Osteocyte (in vitro differentiated cells): Measurements from ENCODE around the gene CFB. TPM values are rescaled to one million over a fixed set of nuclear protein-coding genes. Genes with fewer than 3 reads are reported as not detected.

Experiments
- DNase-seq: peaks from one replicate; pipeline ENCODE4 v3.0.0; 2021; ENCODE audit warnings: mixed read lengths; ENCODE audit not compliant: unreplicated experiment; ENCODE audit errors: extremely low spot score
- H3K27ac Mint-ChIP-seq: one replicate; pipeline ENCODE4 v1.8.0; 2021; ENCODE audit warnings: mild to moderate bottlenecking, mixed read lengths; ENCODE audit not compliant: unreplicated experiment
- H3K27me3 Mint-ChIP-seq: one replicate; pipeline ENCODE4 v1.8.0; 2021; ENCODE audit warnings: mixed read lengths; ENCODE audit not compliant: unreplicated experiment
- H3K36me3 Mint-ChIP-seq: one replicate; pipeline ENCODE4 v1.8.0; 2021; ENCODE audit warnings: mixed read lengths; ENCODE audit not compliant: unreplicated experiment
- H3K4me1 Mint-ChIP-seq: one replicate; pipeline ENCODE4 v1.8.0; 2021; ENCODE audit warnings: mixed read lengths; ENCODE audit not compliant: unreplicated experiment
- H3K4me3 Mint-ChIP-seq: one replicate; pipeline ENCODE4 v1.8.0; 2021; ENCODE audit warnings: mild to moderate bottlenecking, moderate library complexity, mixed read lengths; ENCODE audit not compliant: unreplicated experiment
- H3K9me3 Mint-ChIP-seq: one replicate; pipeline ENCODE4 v1.8.0; 2021; ENCODE audit warnings: mixed read lengths; ENCODE audit not compliant: unreplicated experiment
- CTCF ChIP-seq: fragments of 200-600 bp; sonication (generic); IDR thresholded peaks from 2 replicates; pipeline ENCODE4 v1.5.0; 2021; ENCODE audit warnings: antibody characterized with exemption, mild to moderate bottlenecking, moderate library complexity
- long read RNA-seq: library from polyadenylated mRNA; unstranded; transcript quantifications from one replicate; pipeline ENCODE4 v2.0.0, GENCODE V29; 2021
- total RNA-seq: library from RNA; stranded (reverse); gene quantifications from 2 replicates; pipeline ENCODE4 v1.2.1, GENCODE V29; 2021

CFB gene
- total RNA-seq, result 4.2 and 6.9 TPM in 2 replicates
- long read RNA-seq, transcript CFB-271 (18 exons, 2,862 nt), result major isoform, 15 of 15 reads
- long read RNA-seq, partial matches to known transcripts, result 0 of 15 reads
- long read RNA-seq, other reads (novel, unspliced or antisense), result 0 of 15 reads

GRCh38 chr6:31945507-31946369 lies at the start of gene CFB:
Gene CFB, plus strand, starts transcription at chr6:31946095. Its CDS starts 127 bp downstream, at chr6:31946222.
- Mint-ChIP-seq H3K36me3 (peaks cover 2% of the 10 kb centered on the region), H3K9me3 (no peaks in the 10 kb centered on the region), H3K4me1 (peaks cover 22% of the 10 kb centered on the region), H3K27me3 (peaks cover 5% of the 10 kb centered on the region), H3K27ac (peak within 1 kb of the TSS; percentile 90), H3K4me3 (peak within 1 kb of the TSS; percentile 27)
- no peak for DNase-seq
- no peak for TF ChIP-seq CTCF

GRCh38 chr6:31896493-31896855 lies 49.4 kb upstream of the CFB start:
- TF ChIP-seq CTCF, result no peak
- DNase-seq, result no peak
- Mint-ChIP-seq H3K9me3 (no peaks in the 10 kb centered on the region), H3K27ac (peak overlapping the region; percentile 68), H3K4me3 (peak overlapping the region; percentile 74), H3K36me3 (peaks cover 11% of the 10 kb centered on the region), H3K4me1 (peaks cover 17% of the 10 kb centered on the region), H3K27me3 (no peaks in the 10 kb centered on the region)

- Mint-ChIP-seq H3K4me3 (peak overlapping the region; percentile 74), H3K9me3 (no peaks in the 10 kb centered on the region), H3K27ac (peak overlapping the region; percentile 68), H3K27me3 (no peaks in the 10 kb centered on the region), H3K4me1 (peaks cover 17% of the 10 kb centered on the region), H3K36me3 (peaks cover 10% of the 10 kb centered on the region)
- no peak for DNase-seq
- TF ChIP-seq CTCF, result no peak
These were observed 48.9 kb upstream of the CFB start for GRCh38 chr6:31896856-31897611.

- Mint-ChIP-seq H3K36me3 (peaks cover 3% of the 10 kb centered on the region), H3K27ac (peak within 1 kb of the TSS; percentile 80), H3K4me3 (peak within 1 kb of the TSS; percentile 95), H3K9me3 (no peaks in the 10 kb centered on the region), H3K27me3 (no peaks in the 10 kb centered on the region), H3K4me1 (peaks cover 23% of the 10 kb centered on the region)
- peak; percentile 91 for DNase-seq
- no peak for TF ChIP-seq CTCF
These were observed 48.1 kb upstream of the CFB start, which contains the start of gene EHMT2 for GRCh38 chr6:31897612-31898382. Gene EHMT2, minus strand, starts transcription at chr6:31897698. Its CDS starts 21 bp downstream, at chr6:31897677.
